WERI-Rb-1 (cell line): ENCODE results near the gene CRISP1.
A peak's percentile ranks its signal among the peaks of the same experiment; 100 is the strongest.

ENCODE experiments used
- DNase-seq: peaks from one replicate; pipeline ENCODE4 v3.0.0-alpha.2; 2020
- H3K27ac ChIP-seq: fragments of 250-450 bp; sonication (Bioruptor Pico); 2 replicates; pipeline ENCODE4 v1.5.1; 2020; ENCODE audit warnings: mild to moderate bottlenecking, moderate library complexity
- H3K27me3 ChIP-seq: fragments of 250-450 bp; sonication (Bioruptor Pico); 2 replicates; pipeline ENCODE4 v1.5.1; 2021; ENCODE audit warnings: mild to moderate bottlenecking, low read depth, moderate library complexity; ENCODE audit not compliant: insufficient read depth, severe bottlenecking
- H3K36me3 ChIP-seq: fragments of 250-450 bp; sonication (Bioruptor Pico); 2 replicates; pipeline ENCODE4 v1.5.1; 2020; ENCODE audit warnings: mild to moderate bottlenecking, moderate library complexity
- H3K4me3 ChIP-seq: 2 replicates; pipeline ENCODE4 v1.5.1; 2011; ENCODE audit warnings: low read depth, mild to moderate bottlenecking, control low read depth, low read length
- H3K9me3 ChIP-seq: fragments of 250-450 bp; sonication (Bioruptor Pico); 2 replicates; pipeline ENCODE4 v1.5.1; 2021; ENCODE audit warnings: mild to moderate bottlenecking, moderate library complexity; ENCODE audit not compliant: severe bottlenecking
- TF ChIP-seq, protein P1 (sequence below): IDR thresholded peaks from 2 replicates; pipeline ENCODE4 v1.5.1; 2011; ENCODE audit warnings: low read depth, mild to moderate bottlenecking, control low read depth, inconsistent platforms, low read length

The CRISP1 gene

GRCh38 chr6:49852975-49853374 is 13.4 kb downstream of the CRISP1 start:
- no peak for DNase-seq
- TF ChIP-seq, protein P1, sequence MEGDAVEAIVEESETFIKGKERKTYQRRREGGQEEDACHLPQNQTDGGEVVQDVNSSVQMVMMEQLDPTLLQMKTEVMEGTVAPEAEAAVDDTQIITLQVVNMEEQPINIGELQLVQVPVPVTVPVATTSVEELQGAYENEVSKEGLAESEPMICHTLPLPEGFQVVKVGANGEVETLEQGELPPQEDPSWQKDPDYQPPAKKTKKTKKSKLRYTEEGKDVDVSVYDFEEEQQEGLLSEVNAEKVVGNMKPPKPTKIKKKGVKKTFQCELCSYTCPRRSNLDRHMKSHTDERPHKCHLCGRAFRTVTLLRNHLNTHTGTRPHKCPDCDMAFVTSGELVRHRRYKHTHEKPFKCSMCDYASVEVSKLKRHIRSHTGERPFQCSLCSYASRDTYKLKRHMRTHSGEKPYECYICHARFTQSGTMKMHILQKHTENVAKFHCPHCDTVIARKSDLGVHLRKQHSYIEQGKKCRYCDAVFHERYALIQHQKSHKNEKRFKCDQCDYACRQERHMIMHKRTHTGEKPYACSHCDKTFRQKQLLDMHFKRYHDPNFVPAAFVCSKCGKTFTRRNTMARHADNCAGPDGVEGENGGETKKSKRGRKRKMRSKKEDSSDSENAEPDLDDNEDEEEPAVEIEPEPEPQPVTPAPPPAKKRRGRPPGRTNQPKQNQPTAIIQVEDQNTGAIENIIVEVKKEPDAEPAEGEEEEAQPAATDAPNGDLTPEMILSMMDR = no peak
- Histone ChIP-seq H3K36me3 (no peaks in the 10 kb centered on the region), H3K4me3 (no peak overlapping the region), H3K27ac (no peak overlapping the region), H3K9me3 (no peaks in the 10 kb centered on the region), H3K27me3 (no peaks in the 10 kb centered on the region)

- Histone ChIP-seq H3K27ac (no peak overlapping the region), H3K36me3 (no peaks in the 10 kb centered on the region), H3K9me3 (no peaks in the 10 kb centered on the region), H3K4me3 (no peak overlapping the region), H3K27me3 (no peaks in the 10 kb centered on the region)
- TF ChIP-seq, protein P1 = peak; percentile 26; the same call in 1 of the 2 replicates
- peak; percentile 21 for DNase-seq
These were observed 17.0 kb downstream of the CRISP1 start for GRCh38 chr6:49849213-49849907.

DNA sequence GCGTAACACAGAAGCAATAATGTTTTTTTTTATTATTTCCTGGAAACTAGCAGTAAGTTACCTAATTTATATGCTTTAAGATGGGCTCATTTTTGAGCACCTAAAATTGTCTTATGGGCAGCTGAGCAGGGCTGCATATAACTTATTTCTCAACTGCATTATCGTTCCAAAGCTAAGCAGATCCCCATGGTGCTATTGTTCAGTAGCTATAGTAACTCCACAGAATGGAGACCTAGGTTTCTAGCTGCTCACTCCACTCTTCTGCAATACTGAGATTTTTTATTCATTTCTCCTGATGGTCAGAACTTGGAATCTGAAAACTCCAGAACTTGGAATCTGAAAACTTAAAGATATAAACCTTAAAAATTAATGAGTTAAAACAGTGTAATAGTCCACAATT is 18.7 kb downstream of the CRISP1 start:
- no peaks in the 10 kb centered on the region for H3K36me3 ChIP-seq
- H3K27me3 ChIP-seq = no peaks in the 10 kb centered on the region
- DNase-seq = no peak
- no peaks in the 10 kb centered on the region for H3K9me3 ChIP-seq
- no peak overlapping the region for H3K4me3 ChIP-seq
- no peak overlapping the region for H3K27ac ChIP-seq
- TF ChIP-seq, protein P1 = no peak

GRCh38 chr6:49847014-49847413 is 19.3 kb downstream of the CRISP1 start:
- Histone ChIP-seq H3K27me3 (no peaks in the 10 kb centered on the region), H3K4me3 (no peak overlapping the region), H3K27ac (no peak overlapping the region), H3K36me3 (no peaks in the 10 kb centered on the region), H3K9me3 (no peaks in the 10 kb centered on the region)
- no peak for DNase-seq
- TF ChIP-seq, protein P1 = no peak

- no peaks in the 10 kb centered on the region for H3K27me3 ChIP-seq
- DNase-seq = no peak
- H3K9me3 ChIP-seq = no peaks in the 10 kb centered on the region
- no peak overlapping the region for H3K27ac ChIP-seq
- no peaks in the 10 kb centered on the region for H3K36me3 ChIP-seq
- H3K4me3 ChIP-seq = no peak overlapping the region
- TF ChIP-seq, protein P1 = no peak
These were observed 24.9 kb downstream of the CRISP1 start for GRCh38 chr6:49841424-49841823.

DNA sequence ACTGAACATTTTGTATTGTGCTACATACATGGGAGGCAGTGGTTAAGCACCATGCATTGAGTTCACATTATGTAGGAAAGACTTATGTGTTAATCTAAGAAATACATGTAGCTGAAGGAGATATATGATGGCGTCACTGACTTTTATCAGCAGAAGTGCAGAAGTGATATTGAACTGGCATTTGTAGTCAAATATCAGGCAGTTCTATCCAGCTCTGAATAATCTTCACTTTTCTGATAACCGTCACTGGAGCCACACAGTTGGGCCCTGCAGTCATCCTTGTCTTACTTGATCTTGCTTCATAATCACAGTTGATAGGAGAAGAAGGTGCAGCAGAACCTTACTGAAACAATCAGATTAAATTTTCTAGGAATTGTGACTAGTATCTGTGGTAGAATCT is 26.4 kb downstream of the CRISP1 start:
- H3K27ac ChIP-seq = no peak overlapping the region
- TF ChIP-seq, protein P1 = no peak
- DNase-seq = no peak
- H3K27me3 ChIP-seq = no peaks in the 10 kb centered on the region
- no peaks in the 10 kb centered on the region for H3K36me3 ChIP-seq
- H3K4me3 ChIP-seq = no peak overlapping the region
- H3K9me3 ChIP-seq = no peaks in the 10 kb centered on the region
